BLaER1 treated with 17β-estradiol and CSF1 and Interleukin-3, amounts not matched to agents 10 nM and 100 nM (cell line): ENCODE data around the gene CASZ1.
A peak's percentile ranks its signal among the peaks of the same experiment; 100 is the strongest.

Experiments
- H3K27ac ChIP-seq, 11 experiments: shearing (Covaris generic); formaldehyde crosslinking; 2 replicates each; pipeline ENCODE4 v1.8.1; 2022
- H3K27me3 ChIP-seq, 11 experiments: shearing (Covaris generic); formaldehyde crosslinking; 2 replicates each; pipeline ENCODE4 v1.8.1; 2022
- H3K36me3 ChIP-seq, 11 experiments: shearing (Covaris generic); formaldehyde crosslinking; 2 replicates each; pipeline ENCODE4 v1.8.1; 2022
- H3K4me1 ChIP-seq, 10 experiments: shearing (Covaris generic); formaldehyde crosslinking; 2 replicates each; pipeline ENCODE4 v1.8.1; 2022
- H3K4me2 ChIP-seq, 11 experiments: shearing (Covaris generic); formaldehyde crosslinking; 2 replicates each; pipeline ENCODE4 v1.8.1; 2022
- H3K4me3 ChIP-seq, 10 experiments: shearing (Covaris generic); formaldehyde crosslinking; 2 replicates each; pipeline ENCODE4 v1.8.1; 2022
- H3K9ac ChIP-seq, 11 experiments: shearing (Covaris generic); formaldehyde crosslinking; 2 replicates each; pipeline ENCODE4 v1.8.1; 2022
- H3K9me3 ChIP-seq, 11 experiments: shearing (Covaris generic); formaldehyde crosslinking; replicated peaks in 1 of 11; 2 replicates each; pipeline ENCODE4 v1.8.1; 2022
- H4K20me1 ChIP-seq, 11 experiments: shearing (Covaris generic); formaldehyde crosslinking; 2 replicates each; pipeline ENCODE4 v1.8.1; 2022
- Cebpa-rat ChIP-seq, 11 experiments: shearing (Covaris generic); IDR thresholded peaks; 2 replicates each; pipeline ENCODE4 v1.8.1; 2022

The CASZ1 gene

GRCh38 chr1:10663678-10664035 lies 132.8 kb downstream of the CASZ1 start:
- Histone ChIP-seq H4K20me1 (peaks cover 0 to 11% (median 0%) of the 10 kb centered on the region in 11 experiments; a peak in 3 of 22 replicates), H3K27ac (peak overlapping the region in 2 of 11 experiments; percentile 8 to 21; a peak in 1 of 22 replicates), H3K36me3 (no peaks in the 10 kb centered on the region; a peak in 2 of 22 replicates), H3K27me3 (no peaks in the 10 kb centered on the region), H3K4me3 (no peak overlapping the region), H3K4me1 (peaks cover 0 to 38% (median 25%) of the 10 kb centered on the region in 10 experiments; a peak in 18 of 20 replicates), H3K9ac (peak overlapping the region in 5 of 11 experiments; percentile 43 to 62 (median 55); a peak in 10 of 22 replicates), H3K9me3 (no peaks in the 10 kb centered on the region), H3K4me2 (peak overlapping the region; percentile 31 to 87 (median 70); a peak in 18 of 22 replicates)
- no peak for TF ChIP-seq Cebpa-rat (IDR thresholded peaks at IDR 0.05)

GRCh38 chr1:10662824-10663677 lies 133.4 kb downstream of the CASZ1 start:
- Histone ChIP-seq H3K27me3 (no peaks in the 10 kb centered on the region), H3K4me3 (no peak overlapping the region), H3K36me3 (no peaks in the 10 kb centered on the region; a peak in 2 of 22 replicates), H3K9me3 (no peaks in the 10 kb centered on the region), H3K27ac (peak overlapping the region in 2 of 11 experiments; percentile 8 to 21; a peak in 1 of 22 replicates), H4K20me1 (peaks cover 0 to 17% (median 0%) of the 10 kb centered on the region in 11 experiments; a peak in 4 of 22 replicates), H3K9ac (peak overlapping the region in 6 of 11 experiments; percentile 26 to 62 (median 50); a peak in 10 of 22 replicates), H3K4me1 (peaks cover 0 to 32% (median 21%) of the 10 kb centered on the region in 10 experiments; a peak in 18 of 20 replicates), H3K4me2 (peak overlapping the region; percentile 31 to 87 (median 70); a peak in 19 of 22 replicates)
- no peak for TF ChIP-seq Cebpa-rat (IDR thresholded peaks at IDR 0.05)

GRCh38 chr1:10662090-10662688 lies 134.3 kb downstream of the CASZ1 start:
- H3K4me3 ChIP-seq: no peak overlapping the region
- H3K27ac ChIP-seq: no peak overlapping the region
- H3K27me3 ChIP-seq: no peaks in the 10 kb centered on the region
- no peak for TF ChIP-seq Cebpa-rat (IDR thresholded peaks at IDR 0.05)
- H3K9ac ChIP-seq: no peak overlapping the region
- peaks cover 0 to 27% (median 19%) of the 10 kb centered on the region in 10 experiments; a peak in 18 of 20 replicates for H3K4me1 ChIP-seq
- peak overlapping the region in 1 of 11 experiments; percentile 87; a peak in 1 of 22 replicates for H3K4me2 ChIP-seq
- no peaks in the 10 kb centered on the region for H3K9me3 ChIP-seq
- H3K36me3 ChIP-seq: no peaks in the 10 kb centered on the region; a peak in 2 of 22 replicates
- H4K20me1 ChIP-seq: peaks cover 0 to 20% (median 0%) of the 10 kb centered on the region in 11 experiments; a peak in 4 of 22 replicates

GRCh38 chr1:10661453-10661852 lies 135.0 kb downstream of the CASZ1 start:
- Histone ChIP-seq H3K9ac (no peak overlapping the region), H3K36me3 (no peaks in the 10 kb centered on the region; a peak in 2 of 22 replicates), H3K4me2 (no peak overlapping the region), H3K4me3 (no peak overlapping the region), H3K9me3 (no peaks in the 10 kb centered on the region), H3K4me1 (peaks cover 0 to 21% (median 17%) of the 10 kb centered on the region in 10 experiments; a peak in 18 of 20 replicates), H3K27me3 (no peaks in the 10 kb centered on the region), H4K20me1 (peaks cover 0 to 20% (median 0%) of the 10 kb centered on the region in 11 experiments; a peak in 4 of 22 replicates), H3K27ac (no peak overlapping the region)
- no peak for TF ChIP-seq Cebpa-rat (IDR thresholded peaks at IDR 0.05)

GRCh38 chr1:10659646-10660540 lies 136.6 kb downstream of the CASZ1 start:
- no peak overlapping the region for H3K27ac ChIP-seq
- no peaks in the 10 kb centered on the region for H3K9me3 ChIP-seq
- peaks cover 0 to 21% (median 16%) of the 10 kb centered on the region in 10 experiments; a peak in 18 of 20 replicates for H3K4me1 ChIP-seq
- no peaks in the 10 kb centered on the region; a peak in 2 of 22 replicates for H3K36me3 ChIP-seq
- H3K27me3 ChIP-seq: no peaks in the 10 kb centered on the region
- H3K4me3 ChIP-seq: no peak overlapping the region
- no peak overlapping the region for H3K4me2 ChIP-seq
- no peak for TF ChIP-seq Cebpa-rat (IDR thresholded peaks at IDR 0.05)
- no peak overlapping the region for H3K9ac ChIP-seq
- H4K20me1 ChIP-seq: peaks cover 0 to 20% (median 0%) of the 10 kb centered on the region in 11 experiments; a peak in 4 of 22 replicates

GRCh38 chr1:10659218-10659617 lies 137.2 kb downstream of the CASZ1 start:
- peaks cover 0 to 19% (median 16%) of the 10 kb centered on the region in 10 experiments; a peak in 18 of 20 replicates for H3K4me1 ChIP-seq
- no peak for TF ChIP-seq Cebpa-rat (IDR thresholded peaks at IDR 0.05)

GRCh38 chr1:10658396-10659066 lies 137.9 kb downstream of the CASZ1 start:
- no peak overlapping the region for H3K4me3 ChIP-seq

More at GRCh38 chr1:10659218-10659617, 137.2 kb downstream of the CASZ1 start:
- H3K27ac ChIP-seq: no peak overlapping the region
- no peaks in the 10 kb centered on the region for H3K9me3 ChIP-seq
- H3K4me2 ChIP-seq: no peak overlapping the region
- H3K27me3 ChIP-seq: no peaks in the 10 kb centered on the region
- H3K36me3 ChIP-seq: no peaks in the 10 kb centered on the region; a peak in 1 of 22 replicates
- peaks cover 0 to 20% (median 0%) of the 10 kb centered on the region in 11 experiments; a peak in 4 of 22 replicates for H4K20me1 ChIP-seq
- H3K9ac ChIP-seq: no peak overlapping the region
- H3K4me3 ChIP-seq: no peak overlapping the region

More at GRCh38 chr1:10658396-10659066, 137.9 kb downstream of the CASZ1 start:
- TF ChIP-seq Cebpa-rat (IDR thresholded peaks at IDR 0.05): no peak
- H3K27me3 ChIP-seq: no peaks in the 10 kb centered on the region
- peaks cover 0 to 19% (median 0%) of the 10 kb centered on the region in 11 experiments; a peak in 4 of 22 replicates for H4K20me1 ChIP-seq
- H3K4me2 ChIP-seq: no peak overlapping the region
- no peak overlapping the region for H3K27ac ChIP-seq
- peaks cover 2 to 13% (median 10%) of the 10 kb centered on the region in 10 experiments; a peak in 18 of 20 replicates for H3K4me1 ChIP-seq
- no peak overlapping the region for H3K9ac ChIP-seq
- no peaks in the 10 kb centered on the region for H3K9me3 ChIP-seq
- H3K36me3 ChIP-seq: no peaks in the 10 kb centered on the region; a peak in 1 of 22 replicates
